Measurements from ENCODE around the gene GPR150.

- TF ChIP-seq CTCF (conservative IDR thresholded peaks at IDR 0.05; ENCODE audit: low read length) (no peak), EZH2phosphoT487 (IDR thresholded peaks at IDR 0.05; ENCODE audit: borderline replicate concordance, low read depth, low read length) (no peak)
Observed at GRCh38 chr5:95654196-95654595, 34.3 kb downstream of the GPR150 start.

Data from OCI-LY7 (cell line).